ENCODE data around the gene IQCF5. TPM values are rescaled to one million over a fixed set of nuclear protein-coding genes. Genes with fewer than 3 reads are reported as not detected.
"Not testable (repeated sequence)": the region's sequence is repeated elsewhere in the genome, so short reads cannot be mapped to it uniquely, and the experiment has no call there.

IQCF5 gene
- total RNA-seq, 5 donors from 2014 or later (not counting 1 experiment from before 2014, with no cell fraction given), result not detected

DNA sequence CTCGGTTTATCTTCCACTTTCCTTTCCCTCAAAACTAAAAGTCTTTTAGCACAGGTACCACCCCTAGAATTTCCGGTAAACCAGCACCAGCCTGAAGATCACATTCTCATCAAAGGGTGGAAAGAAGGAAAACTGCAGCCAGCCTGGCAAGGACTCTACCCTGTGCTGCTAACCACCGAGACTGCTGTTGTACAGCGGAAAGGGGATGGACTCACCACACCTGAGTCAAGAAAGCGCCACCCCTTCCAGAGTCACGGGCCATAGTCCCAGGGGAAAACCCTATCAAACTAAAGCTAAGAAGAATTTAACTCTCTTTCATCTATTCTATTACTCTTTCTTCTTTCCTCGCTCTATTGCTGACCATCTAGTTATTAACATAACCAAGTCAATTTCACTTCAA is 24.6 kb upstream of the IQCF5 start:
- H3K36me3 Mint-ChIP-seq; H3K4me1 Mint-ChIP-seq; H3K4me3 Mint-ChIP-seq; CTCF ChIA-PET; DNase-seq; H3K27ac ChIP-seq (ENCODE audit: low read length); POLR2A ChIA-PET; H3K9me3 ChIP-seq; H3K9me3 Mint-ChIP-seq; H3K36me3 ChIP-seq (ENCODE audit: control insufficient read depth in 2 of 2, extremely low read depth in 1 of 2, insufficient read depth in 1 of 2, low read length in 1 of 2); H3K4me3 ChIP-seq (ENCODE audit: control insufficient read depth in 1 of 2, extremely low read depth in 1 of 2, low read length in 1 of 2); ATAC-seq (replicated peaks in 1 of 4); H3K27ac Mint-ChIP-seq; H3K4me1 ChIP-seq (ENCODE audit: control insufficient read depth in 1 of 2, extremely low read depth in 1 of 2, insufficient read depth in 2 of 2, low read length in 2 of 2): not testable (repeated sequence)
- H3K27me3 Mint-ChIP-seq, result peaks cover 35 to 53% of the 10 kb centered on the region in 2 donors
- 81% methylated on average over 3 of the region's 7 CpGs for WGBS (ENCODE audit: insufficient coverage)
- peaks cover 0 to 13% of the 10 kb centered on the region in 2 experiments for H3K27me3 ChIP-seq (replicated peaks in 1 of 2; ENCODE audit: control insufficient read depth in 2 of 2, extremely low read depth in 1 of 2, insufficient read depth in 2 of 2, low read length in 1 of 2)

DNA sequence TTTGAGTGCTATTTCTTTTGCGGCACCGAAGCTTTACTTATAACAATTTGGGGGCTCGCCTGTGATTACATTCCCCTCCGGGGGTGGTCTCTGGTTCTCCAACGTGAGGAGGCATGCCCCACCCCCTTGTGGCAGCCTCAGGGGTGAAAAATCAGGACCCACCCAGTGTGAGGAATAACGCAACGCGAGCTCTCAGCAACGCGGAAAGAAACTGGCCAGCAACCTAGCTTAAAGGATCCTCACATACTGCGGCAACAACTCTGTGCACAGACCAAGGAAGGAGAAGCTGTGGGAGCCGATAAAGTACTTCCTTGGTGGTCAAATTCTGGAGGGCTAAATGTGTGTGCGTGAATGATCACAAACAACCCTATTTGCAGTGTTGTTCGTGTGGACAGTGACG is 22.0 kb upstream of the IQCF5 start:
- peaks cover 0 to 25% of the 10 kb centered on the region in 2 experiments for H3K27me3 ChIP-seq (replicated peaks in 1 of 2; ENCODE audit: control insufficient read depth in 2 of 2, extremely low read depth in 1 of 2, insufficient read depth in 2 of 2, low read length in 1 of 2)
- H3K27ac ChIP-seq (ENCODE audit: low read length), result no peak overlapping the region
- Mint-ChIP-seq H3K27ac (no peak overlapping the region), H3K4me1 (peaks cover 0 to 6% (median 0%) of the 10 kb centered on the region in 3 donors), H3K27me3 (peaks cover 26 to 49% of the 10 kb centered on the region in 2 donors), H3K9me3 (no peaks in the 10 kb centered on the region), H3K4me3 (no peak overlapping the region), H3K36me3 (no peaks in the 10 kb centered on the region)
- POLR2A ChIA-PET, result no interaction called here
- H3K9me3 ChIP-seq, result no peaks in the 10 kb centered on the region
- ATAC-seq (replicated peaks in 1 of 4) (no peak), DNase-seq (no peak)
- no peaks in the 10 kb centered on the region for H3K36me3 ChIP-seq (ENCODE audit: control insufficient read depth in 2 of 2, extremely low read depth in 1 of 2, insufficient read depth in 1 of 2, low read length in 1 of 2)
- no peaks in the 10 kb centered on the region for H3K4me1 ChIP-seq (ENCODE audit: control insufficient read depth in 1 of 2, extremely low read depth in 1 of 2, insufficient read depth in 2 of 2, low read length in 2 of 2)
- CTCF ChIA-PET, result no interaction called here
- H3K4me3 ChIP-seq (ENCODE audit: control insufficient read depth in 1 of 2, extremely low read depth in 1 of 2, low read length in 1 of 2), result no peak overlapping the region
- 80% methylated on average over 7 of the region's 15 CpGs for WGBS (ENCODE audit: insufficient coverage)

DNA sequence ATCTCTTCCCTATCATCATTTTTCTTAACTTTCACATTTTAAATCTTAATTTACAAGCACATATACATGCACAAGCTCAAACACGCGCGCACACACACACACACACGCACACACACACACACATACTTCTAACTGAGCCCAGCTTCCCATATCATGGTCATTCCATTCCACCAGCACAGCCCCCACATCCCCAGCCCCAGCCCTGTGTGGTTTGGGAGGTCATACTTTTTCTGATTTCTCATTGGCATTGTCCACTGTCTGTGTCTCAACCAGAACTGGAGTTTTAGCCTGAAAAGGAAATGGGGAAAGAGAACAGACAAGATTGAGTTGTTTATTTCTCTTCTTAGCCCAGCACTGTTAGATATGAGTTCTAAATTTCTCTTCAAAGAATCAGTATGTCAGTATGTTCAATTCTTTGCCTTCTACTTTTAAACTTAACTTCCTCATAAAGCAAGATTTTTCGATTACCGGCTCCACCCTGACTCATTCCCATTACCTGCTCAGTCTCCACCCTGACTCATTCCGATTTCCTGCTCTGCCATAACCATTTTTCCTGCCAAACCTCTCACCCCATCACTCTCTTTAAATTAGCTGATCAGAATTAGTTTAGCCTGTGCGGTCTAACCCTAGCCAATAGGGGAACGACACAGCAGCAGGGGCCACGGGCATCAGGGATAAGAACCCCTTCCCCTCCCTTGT is 21.4 kb upstream of the IQCF5 start:
- H3K27ac ChIP-seq (ENCODE audit: low read length), result no peak overlapping the region
- Mint-ChIP-seq H3K27me3 (peaks cover 29 to 52% of the 10 kb centered on the region in 2 donors), H3K4me1 (peaks cover 2 to 5% (median 4%) of the 10 kb centered on the region in 3 donors), H3K27ac (no peak overlapping the region), H3K9me3 (no peaks in the 10 kb centered on the region), H3K36me3 (no peaks in the 10 kb centered on the region), H3K4me3 (no peak overlapping the region)
- no peaks in the 10 kb centered on the region for H3K9me3 ChIP-seq
- WGBS (ENCODE audit: insufficient coverage), result 83% methylated on average over 4 of the region's 10 CpGs
- POLR2A ChIA-PET, result no interaction called here
- DNase-seq (no peak), ATAC-seq (replicated peaks in 1 of 4) (no peak)
- H3K27me3 ChIP-seq (replicated peaks in 1 of 2; ENCODE audit: control insufficient read depth in 2 of 2, extremely low read depth in 1 of 2, insufficient read depth in 2 of 2, low read length in 1 of 2), result peaks cover 0 to 25% of the 10 kb centered on the region in 2 experiments
- CTCF ChIA-PET, result no interaction called here
- no peak overlapping the region for H3K4me3 ChIP-seq (ENCODE audit: control insufficient read depth in 1 of 2, extremely low read depth in 1 of 2, low read length in 1 of 2)
- H3K4me1 ChIP-seq (ENCODE audit: control insufficient read depth in 1 of 2, extremely low read depth in 1 of 2, insufficient read depth in 2 of 2, low read length in 2 of 2), result no peaks in the 10 kb centered on the region
- no peaks in the 10 kb centered on the region for H3K36me3 ChIP-seq (ENCODE audit: control insufficient read depth in 2 of 2, extremely low read depth in 1 of 2, insufficient read depth in 1 of 2, low read length in 1 of 2)

DNA sequence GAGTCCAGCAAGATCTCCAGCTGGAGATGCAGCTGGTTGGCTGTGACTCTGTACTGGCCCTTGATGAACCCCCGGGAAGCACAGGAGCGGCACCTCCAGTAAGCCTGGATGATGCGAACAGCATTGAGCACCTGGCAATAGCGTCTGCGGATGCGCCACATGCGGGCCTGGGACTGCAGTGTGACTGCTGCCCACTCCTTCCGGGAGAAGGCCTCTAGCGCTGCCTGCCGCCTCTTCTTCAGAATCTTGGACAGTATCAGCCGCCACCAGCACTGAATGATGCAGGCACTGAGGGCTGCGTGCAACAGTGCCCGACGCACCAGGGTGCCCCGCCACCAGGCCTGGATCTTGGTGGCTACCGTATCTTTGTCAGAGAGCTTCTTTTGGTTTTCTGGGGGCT is 19.5 kb upstream of the IQCF5 start:
- DNase-seq, result no peak
- no peak overlapping the region for H3K27ac Mint-ChIP-seq
- Histone ChIP-seq H3K27ac (ENCODE audit: low read length) (no peak overlapping the region), H3K4me3 (ENCODE audit: control insufficient read depth in 1 of 2, extremely low read depth in 1 of 2, low read length in 1 of 2) (no peak overlapping the region), H3K36me3 (ENCODE audit: control insufficient read depth in 2 of 2, extremely low read depth in 1 of 2, insufficient read depth in 1 of 2, low read length in 1 of 2) (no peaks in the 10 kb centered on the region), H3K27me3 (replicated peaks in 1 of 2; ENCODE audit: control insufficient read depth in 2 of 2, extremely low read depth in 1 of 2, insufficient read depth in 2 of 2, low read length in 1 of 2) (peaks cover 0 to 25% of the 10 kb centered on the region in 2 experiments), H3K4me1 (ENCODE audit: control insufficient read depth in 1 of 2, extremely low read depth in 1 of 2, insufficient read depth in 2 of 2, low read length in 2 of 2) (peaks cover 0 to 4% of the 10 kb centered on the region in 2 experiments), H3K9me3 (no peaks in the 10 kb centered on the region)
- no peak for ATAC-seq (replicated peaks in 1 of 4)
- peaks cover 8 to 12% (median 12%) of the 10 kb centered on the region in 3 donors for H3K4me1 Mint-ChIP-seq
- H3K9me3 Mint-ChIP-seq, result no peaks in the 10 kb centered on the region
- POLR2A ChIA-PET, result interaction anchor here in 1 of 2 donors (0.6 kb wide), 1 partner anchor 130 kb away, joined by 3 read pairs; no protein-coding TSS in a partner anchor
- 94% methylated on average over 14 of the region's 16 CpGs for WGBS (ENCODE audit: insufficient coverage)
- H3K36me3 Mint-ChIP-seq, result no peaks in the 10 kb centered on the region
- CTCF ChIA-PET, result no interaction called here
- H3K27me3 Mint-ChIP-seq, result peaks cover 19 to 46% of the 10 kb centered on the region in 2 donors
- no peak overlapping the region for H3K4me3 Mint-ChIP-seq

DNA sequence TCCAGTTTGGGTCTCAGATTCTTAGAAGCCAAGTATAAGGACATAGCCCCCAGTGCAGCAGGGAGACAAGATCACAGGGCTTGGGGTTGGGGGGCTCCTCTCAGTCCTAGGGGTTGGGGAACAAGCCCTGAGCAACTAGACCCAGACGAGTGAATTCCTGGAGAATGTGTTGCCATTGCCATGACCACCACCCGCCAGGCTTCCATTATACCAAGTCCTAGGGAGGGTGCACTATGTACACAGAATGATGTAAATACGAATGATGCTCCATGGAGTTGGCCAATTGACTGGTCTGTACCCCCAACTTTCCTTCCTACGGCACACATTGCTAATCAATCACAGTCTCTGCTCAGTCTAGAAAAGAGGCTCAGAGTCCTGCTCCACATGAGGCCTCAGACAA is 19.0 kb upstream of the IQCF5 start:
- ChIA-PET POLR2A (no interaction called here), CTCF (no interaction called here)
- ATAC-seq (replicated peaks in 1 of 4) (no peak), DNase-seq (no peak)
- Histone ChIP-seq H3K9me3 (no peaks in the 10 kb centered on the region), H3K36me3 (ENCODE audit: control insufficient read depth in 2 of 2, extremely low read depth in 1 of 2, insufficient read depth in 1 of 2, low read length in 1 of 2) (no peaks in the 10 kb centered on the region), H3K27ac (ENCODE audit: low read length) (no peak overlapping the region), H3K4me3 (ENCODE audit: control insufficient read depth in 1 of 2, extremely low read depth in 1 of 2, low read length in 1 of 2) (no peak overlapping the region), H3K4me1 (ENCODE audit: control insufficient read depth in 1 of 2, extremely low read depth in 1 of 2, insufficient read depth in 2 of 2, low read length in 2 of 2) (peaks cover 0 to 4% of the 10 kb centered on the region in 2 experiments), H3K27me3 (replicated peaks in 1 of 2; ENCODE audit: control insufficient read depth in 2 of 2, extremely low read depth in 1 of 2, insufficient read depth in 2 of 2, low read length in 1 of 2) (peaks cover 0 to 25% of the 10 kb centered on the region in 2 experiments)
- 89% methylated on average over 2 of the region's 4 CpGs for WGBS (ENCODE audit: insufficient coverage)
- no peaks in the 10 kb centered on the region for H3K9me3 Mint-ChIP-seq
- no peak overlapping the region for H3K4me3 Mint-ChIP-seq
- peaks cover 6 to 12% (median 12%) of the 10 kb centered on the region in 3 donors for H3K4me1 Mint-ChIP-seq
- H3K27me3 Mint-ChIP-seq, result peaks cover 19 to 46% of the 10 kb centered on the region in 2 donors
- no peak overlapping the region for H3K27ac Mint-ChIP-seq
- H3K36me3 Mint-ChIP-seq, result no peaks in the 10 kb centered on the region

DNA sequence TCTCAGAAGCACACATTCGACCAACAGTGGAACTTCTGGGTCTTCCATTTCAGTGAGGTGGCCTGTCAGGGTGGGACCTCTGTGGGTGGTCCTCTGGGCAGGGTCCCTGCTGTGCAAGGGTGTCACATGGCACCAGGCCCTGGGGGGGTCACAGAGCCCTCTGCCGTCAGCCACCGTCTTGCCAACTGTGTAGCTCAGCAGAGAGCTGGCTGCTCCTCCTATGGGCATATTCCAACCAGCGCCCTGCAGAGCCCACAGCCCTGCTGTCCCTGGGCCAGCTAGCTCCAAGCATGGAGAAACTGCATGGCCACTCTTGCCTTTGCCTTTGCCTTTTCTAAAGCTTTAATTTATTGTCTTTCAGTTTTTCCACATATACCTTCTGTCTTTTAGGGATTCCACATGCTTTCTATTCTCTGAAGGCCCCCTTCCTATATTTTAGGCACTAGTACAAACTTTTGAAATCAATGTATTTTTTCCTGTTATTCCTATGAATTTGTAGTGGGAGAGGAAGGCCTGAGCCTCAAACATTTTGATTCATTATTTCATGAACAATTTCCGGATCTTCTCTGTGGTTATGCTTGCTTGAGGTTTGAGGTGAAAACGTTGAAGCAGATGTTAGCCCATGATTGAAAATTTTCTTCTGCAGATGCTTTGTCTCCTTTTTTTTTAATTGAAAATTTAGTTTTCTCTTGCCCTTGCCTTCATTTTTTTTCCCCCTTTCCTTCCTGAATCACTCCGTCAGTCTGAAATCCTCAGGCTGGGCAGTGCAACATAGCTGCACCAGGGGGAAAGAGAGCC is 16.0 kb upstream of the IQCF5 start:
- Histone ChIP-seq H3K27me3 (replicated peaks in 1 of 2; ENCODE audit: control insufficient read depth in 2 of 2, extremely low read depth in 1 of 2, insufficient read depth in 2 of 2, low read length in 1 of 2) (peaks cover 0 to 18% of the 10 kb centered on the region in 2 experiments), H3K27ac (ENCODE audit: low read length) (no peak overlapping the region), H3K4me3 (ENCODE audit: control insufficient read depth in 1 of 2, extremely low read depth in 1 of 2, low read length in 1 of 2) (no peak overlapping the region), H3K36me3 (ENCODE audit: control insufficient read depth in 2 of 2, extremely low read depth in 1 of 2, insufficient read depth in 1 of 2, low read length in 1 of 2) (no peaks in the 10 kb centered on the region), H3K9me3 (no peaks in the 10 kb centered on the region), H3K4me1 (ENCODE audit: control insufficient read depth in 1 of 2, extremely low read depth in 1 of 2, insufficient read depth in 2 of 2, low read length in 2 of 2) (peaks cover 0 to 4% of the 10 kb centered on the region in 2 experiments)
- H3K27ac Mint-ChIP-seq, result no peak overlapping the region
- ChIA-PET CTCF (no interaction called here), POLR2A (no interaction called here)
- DNase-seq (no peak), ATAC-seq (replicated peaks in 1 of 4) (no peak)
- H3K36me3 Mint-ChIP-seq, result no peaks in the 10 kb centered on the region
- no peaks in the 10 kb centered on the region for H3K9me3 Mint-ChIP-seq
- peaks cover 6 to 12% (median 12%) of the 10 kb centered on the region in 3 donors for H3K4me1 Mint-ChIP-seq
- no peak overlapping the region for H3K4me3 Mint-ChIP-seq
- H3K27me3 Mint-ChIP-seq, result peaks cover 5 to 28% of the 10 kb centered on the region in 2 donors
- WGBS (ENCODE audit: insufficient coverage), result 85% methylated on average over 4 of the region's 7 CpGs

Measured in T-cell (primary cell).